Activated T-cell treated with anti-CD3 and anti-CD28 coated beads, Interleukin-2, amount 50 U/mL, for 4 hours (primary cell): ENCODE measurements around the gene SDK1. TPM values are rescaled to one million over a fixed set of nuclear protein-coding genes. Genes with fewer than 3 reads are reported as not detected.
"Not testable (repeated sequence)": the region's sequence is repeated elsewhere in the genome, so short reads cannot be mapped to it uniquely, and the experiment has no call there.

Experiments
- ATAC-seq, 2 donors: fragments of 200-7000 bp; cut with Tn5 transposase; one replicate each; pipeline ENCODE4 v1.10.0; 2021
- DNase-seq: peaks from one replicate; pipeline ENCODE4 v3.0.0-alpha.2; 2020
- H3K27me3 Mint-ChIP-seq: one replicate; pipeline ENCODE4 v1.8.0; 2021; ENCODE audit warnings: low read depth, mixed read lengths
- H3K36me3 Mint-ChIP-seq: one replicate; pipeline ENCODE4 v1.8.0; 2022; ENCODE audit warnings: mixed read lengths; ENCODE audit not compliant: insufficient read depth
- H3K4me1 Mint-ChIP-seq: one replicate; pipeline ENCODE4 v1.8.0; 2021; ENCODE audit warnings: low read depth, mixed read lengths
- H3K4me3 Mint-ChIP-seq: one replicate; pipeline ENCODE4 v1.8.0; 2021; ENCODE audit warnings: mild to moderate bottlenecking, moderate library complexity, mixed read lengths
- H3K9me3 Mint-ChIP-seq: one replicate; pipeline ENCODE4 v1.8.0; 2021; ENCODE audit warnings: mixed read lengths
- total RNA-seq, 3 donors: library from RNA; stranded (reverse); gene quantifications; one replicate each; pipeline ENCODE4 v1.2.1, GENCODE V29; 2021

The SDK1 gene
- total RNA-seq, 3 donors from 2014 or later, result 0.05 to 0.79 (median 0.40) TPM

- Mint-ChIP-seq H3K4me1 (no peaks in the 10 kb centered on the region), H3K36me3 (peaks cover 1% of the 10 kb centered on the region)
- no peak for DNase-seq
Measured at GRCh38 chr7:4256286-4256685, 955.2 kb downstream of the SDK1 start.

DNA sequence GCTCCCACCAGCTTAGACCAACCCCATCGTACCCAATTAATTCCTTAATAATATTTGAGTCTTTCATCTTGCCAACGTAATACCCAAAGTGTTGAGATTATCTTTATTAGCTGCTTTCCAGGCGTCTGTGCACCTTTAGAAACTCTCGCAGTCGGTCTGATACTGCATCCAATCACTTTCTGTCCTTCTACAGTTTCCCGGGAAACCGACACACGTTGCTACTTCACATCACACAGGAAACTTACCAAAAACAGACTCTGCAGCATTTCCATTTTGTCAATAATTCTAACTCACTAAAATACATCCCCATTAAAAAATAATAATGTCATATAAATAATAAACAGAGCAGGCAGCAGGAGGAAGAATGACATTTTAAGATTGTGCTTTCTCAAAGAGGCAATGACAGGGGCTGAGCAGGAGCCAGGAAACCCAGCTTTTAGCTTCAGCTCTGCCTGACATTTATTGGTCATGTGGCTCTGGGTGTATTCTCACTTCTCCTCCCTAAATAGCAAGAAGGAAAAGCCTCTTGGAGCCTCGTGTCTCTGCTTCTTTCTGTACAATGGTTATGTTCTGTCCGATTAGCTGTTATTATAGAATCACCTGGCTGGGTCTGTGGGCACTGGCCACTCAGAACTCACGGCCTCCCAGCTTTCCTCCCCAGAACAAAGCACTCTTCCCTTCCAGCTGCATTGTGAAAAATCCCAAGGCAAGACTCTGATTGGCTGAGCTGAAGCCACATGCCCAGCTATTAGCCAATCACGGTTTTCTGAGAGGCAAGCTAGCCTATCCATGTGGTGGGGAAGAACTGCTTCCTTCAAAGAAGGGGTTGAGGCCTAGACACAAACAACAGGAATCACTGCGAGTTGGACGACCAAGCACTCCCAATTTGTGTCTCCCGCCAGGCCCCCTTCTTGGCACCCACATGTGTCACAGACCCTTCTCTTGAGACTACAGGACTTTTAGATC, 956.4 kb downstream of the SDK1 start:
- Mint-ChIP-seq H3K27me3 (no peaks in the 10 kb centered on the region), H3K36me3 (peaks cover 1% of the 10 kb centered on the region), H3K9me3 (peaks cover 22% of the 10 kb centered on the region), H3K4me3 (no peak overlapping the region), H3K4me1 (no peaks in the 10 kb centered on the region)
- DNase-seq, result no peak
- ATAC-seq, result no peak

More at GRCh38 chr7:4256286-4256685, 955.2 kb downstream of the SDK1 start:
- no peaks in the 10 kb centered on the region for H3K27me3 Mint-ChIP-seq
- H3K9me3 Mint-ChIP-seq, result peaks cover 31% of the 10 kb centered on the region
- H3K4me3 Mint-ChIP-seq, result no peak overlapping the region
- ATAC-seq, result no peak

DNA sequence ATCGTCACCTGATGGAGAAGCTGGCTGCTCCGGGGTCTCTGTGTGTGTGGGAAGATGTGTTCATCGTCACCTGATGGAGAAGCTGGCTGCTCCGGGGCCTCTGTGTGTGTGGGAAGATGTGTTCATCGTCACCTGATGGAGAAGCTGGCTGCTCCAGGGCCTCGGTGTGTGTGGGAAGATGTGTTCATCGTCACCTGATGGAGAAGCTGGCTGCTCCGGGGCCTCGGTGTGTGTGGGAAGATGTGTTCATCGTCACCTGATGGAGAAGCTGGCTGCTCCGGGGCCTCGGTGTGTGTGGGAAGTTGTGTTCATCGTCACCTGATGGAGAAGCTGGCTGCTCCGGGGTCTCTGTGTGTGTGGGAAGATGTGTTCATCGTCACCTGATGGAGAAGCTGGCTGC, 959.1 kb downstream of the SDK1 start:
- not testable (repeated sequence) for H3K27me3 Mint-ChIP-seq, H3K4me1 Mint-ChIP-seq, ATAC-seq, DNase-seq, H3K9me3 Mint-ChIP-seq, H3K4me3 Mint-ChIP-seq, H3K36me3 Mint-ChIP-seq

GRCh38 chr7:4260867-4261600, 960.0 kb downstream of the SDK1 start:
- Mint-ChIP-seq H3K27me3 (no peaks in the 10 kb centered on the region), H3K9me3 (no peaks in the 10 kb centered on the region), H3K36me3 (no peaks in the 10 kb centered on the region), H3K4me1 (no peaks in the 10 kb centered on the region), H3K4me3 (no peak overlapping the region)
- DNase-seq, result no peak
- ATAC-seq, result no peak

- no peaks in the 10 kb centered on the region for H3K36me3 Mint-ChIP-seq
Measured at GRCh38 chr7:4261601-4261960, 960.5 kb downstream of the SDK1 start.

DNA sequence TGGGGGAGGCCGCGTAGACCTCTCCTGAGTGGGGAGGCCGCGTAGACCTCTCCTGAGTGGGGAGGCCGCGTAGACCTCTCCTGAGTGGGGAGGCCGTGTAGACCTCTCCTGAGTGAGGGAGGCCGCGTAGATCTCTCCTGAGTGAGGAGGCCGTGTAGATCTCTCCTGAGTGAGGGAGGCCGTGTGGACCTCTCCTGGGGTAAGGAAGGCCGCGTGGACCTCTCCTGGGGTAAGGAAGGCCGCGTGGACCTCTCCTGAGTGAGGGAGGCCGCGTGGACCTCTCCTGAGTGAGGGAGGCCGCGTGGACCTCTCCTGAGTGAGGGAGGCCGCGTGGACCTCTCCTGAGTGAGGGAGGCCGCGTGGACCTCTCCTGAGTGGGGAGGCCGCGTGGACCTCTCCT, 963.2 kb downstream of the SDK1 start:
- not testable (repeated sequence) for H3K27me3 Mint-ChIP-seq, ATAC-seq, H3K4me3 Mint-ChIP-seq, DNase-seq, H3K9me3 Mint-ChIP-seq, H3K36me3 Mint-ChIP-seq, H3K4me1 Mint-ChIP-seq

More at GRCh38 chr7:4261601-4261960, 960.5 kb downstream of the SDK1 start:
- no peak overlapping the region for H3K4me3 Mint-ChIP-seq
- H3K4me1 Mint-ChIP-seq, result no peaks in the 10 kb centered on the region
- no peak for DNase-seq
- H3K27me3 Mint-ChIP-seq, result no peaks in the 10 kb centered on the region
- no peaks in the 10 kb centered on the region for H3K9me3 Mint-ChIP-seq
- ATAC-seq, result no peak

- Mint-ChIP-seq H3K9me3 (no peaks in the 10 kb centered on the region), H3K27me3 (peaks cover 2% of the 10 kb centered on the region), H3K4me1 (no peaks in the 10 kb centered on the region), H3K4me3 (no peak overlapping the region), H3K36me3 (no peaks in the 10 kb centered on the region)
- ATAC-seq (no peak), DNase-seq (no peak)
Measured at GRCh38 chr7:4265066-4265465, 964.0 kb downstream of the SDK1 start.

- Mint-ChIP-seq H3K36me3 (no peaks in the 10 kb centered on the region), H3K4me1 (no peaks in the 10 kb centered on the region), H3K4me3 (no peak overlapping the region), H3K9me3 (no peaks in the 10 kb centered on the region), H3K27me3 (peaks cover 2% of the 10 kb centered on the region)
- DNase-seq, result no peak
- no peak for ATAC-seq
Measured at GRCh38 chr7:4265676-4266075, 964.6 kb downstream of the SDK1 start.

DNA sequence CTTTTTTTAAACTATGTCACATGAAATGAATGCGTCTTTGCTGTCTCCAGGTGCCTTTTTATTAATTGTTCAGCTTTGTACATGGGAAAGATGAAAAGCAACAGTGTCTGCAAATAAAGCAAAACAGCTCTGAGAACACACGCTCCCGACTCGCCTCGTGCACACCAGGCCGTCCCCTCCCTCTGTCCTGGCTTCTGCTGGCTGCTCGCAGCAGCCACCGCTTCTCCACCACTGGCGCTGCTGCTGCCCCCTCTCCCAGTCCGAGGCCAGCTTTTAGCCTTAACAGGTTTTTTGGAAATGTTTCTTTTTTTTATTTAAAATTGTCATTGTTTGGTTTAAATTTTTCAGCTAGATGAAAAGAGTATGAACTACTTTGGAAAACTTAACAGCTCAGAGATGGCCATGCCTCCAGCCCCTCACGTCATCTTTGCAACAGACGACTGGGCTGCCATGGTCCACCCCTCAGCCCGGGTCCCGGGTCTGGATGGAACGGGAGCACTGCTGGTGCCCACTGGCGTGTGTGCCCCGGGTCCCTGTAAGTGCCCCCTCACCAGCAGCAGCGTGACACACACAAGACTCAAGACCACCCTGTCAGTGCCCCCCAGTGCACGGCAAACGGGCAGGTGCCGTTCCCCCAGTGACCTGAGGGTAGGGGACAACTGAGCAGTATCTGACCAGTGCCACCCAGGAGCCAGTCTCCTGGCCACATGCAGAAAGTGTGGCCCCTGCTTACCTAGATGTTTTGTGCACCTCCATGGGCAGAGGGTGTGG, 965.4 kb downstream of the SDK1 start:
- Mint-ChIP-seq H3K27me3 (peaks cover 2% of the 10 kb centered on the region), H3K36me3 (no peaks in the 10 kb centered on the region), H3K4me3 (no peak overlapping the region), H3K9me3 (no peaks in the 10 kb centered on the region), H3K4me1 (no peaks in the 10 kb centered on the region)
- DNase-seq (no peak), ATAC-seq (no peak)

DNA sequence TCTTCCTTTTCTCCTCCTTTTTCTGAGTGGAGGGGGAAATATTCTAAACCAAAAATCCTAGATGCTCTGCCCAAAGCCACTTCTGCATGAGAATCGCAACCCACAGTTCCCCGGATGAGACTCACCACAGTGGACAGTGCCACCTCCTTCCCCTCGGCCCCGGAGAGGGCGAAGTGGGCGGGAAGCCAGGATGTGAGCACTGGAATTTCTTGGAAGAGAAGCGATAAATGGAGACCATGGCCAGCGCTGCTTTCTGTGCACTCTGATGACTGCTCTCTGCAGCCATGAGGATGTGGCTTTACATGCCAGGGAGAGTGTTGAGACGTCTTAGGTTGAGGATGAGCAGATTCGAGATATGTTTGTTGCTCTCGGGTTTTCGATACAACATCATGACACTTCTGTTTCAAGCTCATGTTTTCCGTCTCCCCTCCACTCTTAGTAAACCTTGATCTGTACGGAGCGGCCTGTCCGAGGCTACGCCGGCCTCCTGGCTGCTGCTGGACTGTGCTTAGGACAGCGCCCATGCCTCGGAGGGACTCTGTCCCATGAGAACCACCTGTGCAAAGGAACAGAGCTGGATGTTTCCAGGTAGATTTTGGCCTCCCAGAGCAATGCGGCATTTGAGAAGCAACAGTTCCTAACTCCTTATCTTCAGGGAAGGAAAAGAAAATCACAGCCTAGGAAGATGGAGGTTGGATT, 966.4 kb downstream of the SDK1 start:
- Mint-ChIP-seq H3K4me1 (no peaks in the 10 kb centered on the region), H3K9me3 (no peaks in the 10 kb centered on the region), H3K4me3 (no peak overlapping the region), H3K27me3 (peaks cover 2% of the 10 kb centered on the region), H3K36me3 (no peaks in the 10 kb centered on the region)
- ATAC-seq (no peak), DNase-seq (no peak)

GRCh38 chr7:4268040-4268965, 967.3 kb downstream of the SDK1 start:
- ATAC-seq, result no peak
- Mint-ChIP-seq H3K27me3 (peaks cover 2% of the 10 kb centered on the region), H3K9me3 (no peaks in the 10 kb centered on the region), H3K36me3 (no peaks in the 10 kb centered on the region), H3K4me1 (no peaks in the 10 kb centered on the region), H3K4me3 (no peak overlapping the region)
- no peak for DNase-seq

GRCh38 chr7:4269086-4269485, 968.0 kb downstream of the SDK1 start:
- ATAC-seq, result no peak
- Mint-ChIP-seq H3K4me1 (no peaks in the 10 kb centered on the region), H3K27me3 (peaks cover 2% of the 10 kb centered on the region), H3K9me3 (no peaks in the 10 kb centered on the region), H3K36me3 (no peaks in the 10 kb centered on the region), H3K4me3 (no peak overlapping the region)
- DNase-seq, result no peak

- H3K36me3 Mint-ChIP-seq, result no peaks in the 10 kb centered on the region
- ATAC-seq (no peak), DNase-seq (no peak)
- H3K4me1 Mint-ChIP-seq, result no peaks in the 10 kb centered on the region
- no peak overlapping the region for H3K4me3 Mint-ChIP-seq
- H3K27me3 Mint-ChIP-seq, result peaks cover 2% of the 10 kb centered on the region
- peaks cover 5% of the 10 kb centered on the region for H3K9me3 Mint-ChIP-seq
Measured at GRCh38 chr7:4269746-4270145, 968.7 kb downstream of the SDK1 start.
